Activated T-cell treated with anti-CD3 and anti-CD28 coated beads, Interleukin-2, amount 50 U/mL, for 72 hours (primary cell): ENCODE results near the gene PIGC. TPM values are rescaled to one million over a fixed set of nuclear protein-coding genes. Genes with fewer than 3 reads are reported as not detected.

Source experiments
- ATAC-seq, 2 donors: fragments of 150-1000 bp; cut with Tn5 transposase; replicated peaks in 1 of 2; 2 replicates each; pipeline ENCODE4 v1.10.0; 2021; ENCODE audit warnings: moderate library complexity in 2 of 2, mild to moderate bottlenecking in 1 of 2
- DNase-seq, 2 donors: peaks; one replicate each; pipeline ENCODE4 v3.0.0; 2021 to 2022; ENCODE audit warnings: mixed read lengths in 1 of 2
- H3K27ac Mint-ChIP-seq: one replicate; pipeline ENCODE4 v1.8.0; 2022; ENCODE audit warnings: mild to moderate bottlenecking, moderate library complexity, mixed read lengths
- H3K27me3 Mint-ChIP-seq: one replicate; pipeline ENCODE4 v1.8.0; 2022; ENCODE audit warnings: low read depth, mixed read lengths
- H3K36me3 Mint-ChIP-seq, 2 donors: one replicate each; pipeline ENCODE4 v1.8.0; 2022; ENCODE audit warnings: mixed read lengths in 2 of 2, mild to moderate bottlenecking in 1 of 2; ENCODE audit not compliant: insufficient read depth in 2 of 2
- H3K4me1 Mint-ChIP-seq: one replicate; pipeline ENCODE4 v1.8.0; 2022; ENCODE audit warnings: low read depth, mixed read lengths
- H3K4me3 Mint-ChIP-seq, 2 donors: one replicate each; pipeline ENCODE4 v1.8.0; 2022; ENCODE audit warnings: mild to moderate bottlenecking in 2 of 2, mixed read lengths in 2 of 2, moderate library complexity in 2 of 2
- H3K9me3 Mint-ChIP-seq, 2 donors: one replicate each; pipeline ENCODE4 v1.8.0; 2022; ENCODE audit warnings: mixed read lengths in 2 of 2
- total RNA-seq, 2 donors: library from RNA; stranded (reverse); gene quantifications; one replicate each; pipeline ENCODE4 v1.2.3, GENCODE V29; 2022

The PIGC gene
- total RNA-seq, 2 donors from 2014 or later: 31.4 to 32.7 TPM

- Mint-ChIP-seq H3K9me3 (no peaks in the 10 kb centered on the region), H3K4me3 (no peak overlapping the region), H3K27me3 (peaks cover 13% of the 10 kb centered on the region), H3K4me1 (peaks cover 7% of the 10 kb centered on the region), H3K36me3 (no peaks in the 10 kb centered on the region), H3K27ac (no peak overlapping the region)
- ATAC-seq (no peak), DNase-seq (no peak)
Observed at GRCh38 chr1:172476218-172476811, 32.4 kb upstream of the PIGC start.

- peaks cover 13% of the 10 kb centered on the region for H3K27me3 Mint-ChIP-seq
- DNase-seq: no peak
- no peaks in the 10 kb centered on the region for H3K9me3 Mint-ChIP-seq
- ATAC-seq: no peak
- H3K4me1 Mint-ChIP-seq: no peaks in the 10 kb centered on the region
- no peaks in the 10 kb centered on the region for H3K36me3 Mint-ChIP-seq
- no peak overlapping the region for H3K27ac Mint-ChIP-seq
- H3K4me3 Mint-ChIP-seq: no peak overlapping the region
Observed at GRCh38 chr1:172473842-172474241, 30.0 kb upstream of the PIGC start.

- ATAC-seq (no peak), DNase-seq (no peak)
- Mint-ChIP-seq H3K9me3 (no peaks in the 10 kb centered on the region), H3K4me1 (no peaks in the 10 kb centered on the region), H3K4me3 (no peak overlapping the region), H3K27me3 (peaks cover 13% of the 10 kb centered on the region), H3K27ac (no peak overlapping the region), H3K36me3 (no peaks in the 10 kb centered on the region)
Observed at GRCh38 chr1:172473302-172473701, 29.4 kb upstream of the PIGC start.

GRCh38 chr1:172472495-172472894 lies 28.6 kb upstream of the PIGC start:
- H3K4me1 Mint-ChIP-seq: no peaks in the 10 kb centered on the region
- H3K27me3 Mint-ChIP-seq: peaks cover 13% of the 10 kb centered on the region
- H3K9me3 Mint-ChIP-seq: no peaks in the 10 kb centered on the region
- ATAC-seq (no peak), DNase-seq (no peak)
- H3K27ac Mint-ChIP-seq: no peak overlapping the region
- H3K36me3 Mint-ChIP-seq: no peaks in the 10 kb centered on the region
- H3K4me3 Mint-ChIP-seq: no peak overlapping the region

GRCh38 chr1:172471666-172472065 lies 27.8 kb upstream of the PIGC start:
- H3K36me3 Mint-ChIP-seq: no peaks in the 10 kb centered on the region
- no peak for ATAC-seq
- H3K9me3 Mint-ChIP-seq: no peaks in the 10 kb centered on the region

GRCh38 chr1:172470149-172470548 lies 26.3 kb upstream of the PIGC start:
- no peak for ATAC-seq
- no peak for DNase-seq
- Mint-ChIP-seq H3K4me3 (no peak overlapping the region), H3K9me3 (no peaks in the 10 kb centered on the region), H3K27me3 (peaks cover 13% of the 10 kb centered on the region), H3K27ac (no peak overlapping the region), H3K36me3 (no peaks in the 10 kb centered on the region), H3K4me1 (no peaks in the 10 kb centered on the region)

More at GRCh38 chr1:172471666-172472065, 27.8 kb upstream of the PIGC start:
- no peak overlapping the region for H3K4me3 Mint-ChIP-seq
- H3K27me3 Mint-ChIP-seq: peaks cover 13% of the 10 kb centered on the region
- no peak overlapping the region for H3K27ac Mint-ChIP-seq
- no peaks in the 10 kb centered on the region for H3K4me1 Mint-ChIP-seq
- no peak for DNase-seq

- ATAC-seq: no peak
- no peaks in the 10 kb centered on the region for H3K36me3 Mint-ChIP-seq
- H3K4me1 Mint-ChIP-seq: no peaks in the 10 kb centered on the region
- no peak overlapping the region for H3K27ac Mint-ChIP-seq
- peaks cover 13% of the 10 kb centered on the region for H3K27me3 Mint-ChIP-seq
- no peak overlapping the region for H3K4me3 Mint-ChIP-seq
- DNase-seq: no peak
- H3K9me3 Mint-ChIP-seq: no peaks in the 10 kb centered on the region
Observed at GRCh38 chr1:172469717-172470116, 25.8 kb upstream of the PIGC start.

GRCh38 chr1:172468296-172468695 lies 24.4 kb upstream of the PIGC start:
- Mint-ChIP-seq H3K27ac (no peak overlapping the region), H3K36me3 (no peaks in the 10 kb centered on the region), H3K27me3 (peaks cover 9% of the 10 kb centered on the region), H3K9me3 (no peaks in the 10 kb centered on the region), H3K4me3 (no peak overlapping the region), H3K4me1 (no peaks in the 10 kb centered on the region)
- ATAC-seq (no peak), DNase-seq (no peak)

- Mint-ChIP-seq H3K27me3 (peaks cover under 1% of the 10 kb centered on the region), H3K9me3 (no peaks in the 10 kb centered on the region), H3K4me3 (no peak overlapping the region), H3K36me3 (no peaks in the 10 kb centered on the region), H3K4me1 (no peaks in the 10 kb centered on the region), H3K27ac (no peak overlapping the region)
- no peak for ATAC-seq
- DNase-seq: no peak
Observed at GRCh38 chr1:172467446-172467845, 23.6 kb upstream of the PIGC start.

- H3K9me3 Mint-ChIP-seq: no peaks in the 10 kb centered on the region
- no peak overlapping the region for H3K4me3 Mint-ChIP-seq
- H3K36me3 Mint-ChIP-seq: no peaks in the 10 kb centered on the region
- H3K27me3 Mint-ChIP-seq: no peaks in the 10 kb centered on the region
- no peak overlapping the region for H3K27ac Mint-ChIP-seq
- ATAC-seq (no peak), DNase-seq (no peak)
- no peaks in the 10 kb centered on the region for H3K4me1 Mint-ChIP-seq
Observed at GRCh38 chr1:172466795-172467407, 23.0 kb upstream of the PIGC start.

- no peak for DNase-seq
- H3K4me1 Mint-ChIP-seq: no peaks in the 10 kb centered on the region
- H3K4me3 Mint-ChIP-seq: no peak overlapping the region
Observed at GRCh38 chr1:172465617-172466016, 21.7 kb upstream of the PIGC start.

GRCh38 chr1:172460887-172461315 lies 17.0 kb upstream of the PIGC start:
- H3K4me3 Mint-ChIP-seq: no peak overlapping the region
- H3K36me3 Mint-ChIP-seq: no peaks in the 10 kb centered on the region
- no peak overlapping the region for H3K27ac Mint-ChIP-seq
- no peaks in the 10 kb centered on the region for H3K9me3 Mint-ChIP-seq
- no peak for DNase-seq
- no peaks in the 10 kb centered on the region for H3K4me1 Mint-ChIP-seq
- ATAC-seq: no peak
- no peaks in the 10 kb centered on the region for H3K27me3 Mint-ChIP-seq

More at GRCh38 chr1:172465617-172466016, 21.7 kb upstream of the PIGC start:
- no peak overlapping the region for H3K27ac Mint-ChIP-seq
- H3K36me3 Mint-ChIP-seq: no peaks in the 10 kb centered on the region
- H3K27me3 Mint-ChIP-seq: no peaks in the 10 kb centered on the region
- H3K9me3 Mint-ChIP-seq: no peaks in the 10 kb centered on the region
- ATAC-seq: no peak

- Mint-ChIP-seq H3K4me3 (no peak overlapping the region), H3K27ac (no peak overlapping the region)
- DNase-seq: no peak
Observed at GRCh38 chr1:172460177-172460576, 16.3 kb upstream of the PIGC start.

More at GRCh38 chr1:172460177-172460576, 16.3 kb upstream of the PIGC start:
- Mint-ChIP-seq H3K36me3 (no peaks in the 10 kb centered on the region), H3K9me3 (no peaks in the 10 kb centered on the region), H3K4me1 (no peaks in the 10 kb centered on the region), H3K27me3 (peaks cover under 1% of the 10 kb centered on the region)
- ATAC-seq: no peak
